ENCODE measurements around the gene NMB.

NMB gene

DNA sequence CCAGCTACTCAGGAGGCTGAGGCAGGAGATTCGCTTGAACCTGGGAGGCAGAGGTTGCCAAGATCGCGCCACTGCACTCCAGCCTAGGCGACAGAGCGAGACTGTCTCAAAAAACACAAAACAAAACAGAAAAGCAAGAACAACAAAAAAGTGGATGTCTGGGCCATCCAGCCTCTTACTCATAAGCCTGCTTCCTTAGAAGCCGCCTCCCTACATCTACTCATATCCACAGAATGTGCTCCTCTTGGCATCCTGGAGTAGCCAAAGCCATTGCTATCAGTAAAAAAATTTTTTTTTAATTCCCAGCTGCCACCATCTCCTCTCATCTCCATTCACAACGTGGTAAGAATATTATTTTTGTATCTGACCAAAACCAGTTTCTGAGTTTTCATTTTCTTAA is 46.4 kb downstream of the NMB start:
- DNase-seq (ENCODE audit: low spot score), result no peak

DNA sequence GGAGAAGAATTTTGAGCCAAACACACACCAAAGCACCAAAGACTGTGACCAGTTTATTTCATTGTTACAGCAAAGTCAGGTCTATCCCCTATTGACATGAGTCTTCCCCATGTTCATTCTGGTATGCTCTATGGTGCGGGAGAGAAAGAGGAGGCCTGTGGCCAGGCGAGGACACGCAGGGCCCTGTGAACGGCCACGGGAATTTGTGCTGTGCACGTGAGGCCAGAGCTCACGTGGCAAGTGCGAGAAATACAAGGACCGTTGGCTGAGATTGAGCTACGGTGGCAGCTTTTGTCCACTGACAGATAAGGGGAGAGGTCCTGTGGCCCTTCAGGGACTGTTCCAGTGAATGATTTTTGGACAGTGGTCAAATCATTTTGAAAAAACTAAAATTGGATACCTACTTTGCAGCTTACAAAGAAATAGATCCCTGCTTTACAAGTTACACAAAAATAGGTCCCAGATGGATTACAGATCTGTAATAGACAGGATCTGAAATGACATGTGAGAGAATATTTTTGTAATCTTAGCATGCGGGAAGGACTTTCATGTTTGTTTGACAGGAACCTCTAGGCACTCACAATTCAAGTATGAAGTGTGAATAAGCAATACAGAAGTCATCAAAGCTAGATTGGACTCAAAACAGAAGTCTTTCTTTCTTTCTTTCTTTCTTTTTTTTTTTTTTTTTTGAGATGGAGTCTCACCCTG is 48.0 kb downstream of the NMB start:
- no peak for DNase-seq (ENCODE audit: low spot score)

DNA sequence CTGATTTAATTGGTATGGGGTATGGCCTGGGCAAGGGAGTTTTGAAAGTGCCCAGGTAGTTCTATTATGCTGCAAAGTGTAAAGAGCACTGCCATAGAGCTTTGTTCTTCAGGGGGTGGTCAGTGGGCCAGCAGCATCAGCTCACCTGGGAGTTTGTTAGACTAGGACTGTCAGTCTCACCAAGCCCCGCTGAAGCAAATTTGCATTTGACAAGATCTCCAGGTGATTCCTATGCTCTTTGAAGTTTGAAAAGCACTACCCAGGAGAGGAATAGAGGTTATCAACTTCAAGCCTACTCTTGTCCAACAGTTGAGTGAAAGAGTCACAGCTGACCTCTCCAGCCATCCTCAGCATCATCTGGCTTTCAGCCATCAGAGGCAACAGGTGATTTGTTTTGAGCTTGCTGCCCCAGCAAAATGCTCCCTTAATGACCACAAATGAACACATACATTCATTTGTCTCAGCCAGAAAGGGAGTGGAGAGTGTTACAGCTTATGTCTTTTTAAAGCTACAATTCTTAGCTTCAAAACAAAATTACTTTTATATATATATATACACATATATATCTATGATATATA is 49.2 kb downstream of the NMB start:
- no peak for DNase-seq (ENCODE audit: low spot score)

DNA sequence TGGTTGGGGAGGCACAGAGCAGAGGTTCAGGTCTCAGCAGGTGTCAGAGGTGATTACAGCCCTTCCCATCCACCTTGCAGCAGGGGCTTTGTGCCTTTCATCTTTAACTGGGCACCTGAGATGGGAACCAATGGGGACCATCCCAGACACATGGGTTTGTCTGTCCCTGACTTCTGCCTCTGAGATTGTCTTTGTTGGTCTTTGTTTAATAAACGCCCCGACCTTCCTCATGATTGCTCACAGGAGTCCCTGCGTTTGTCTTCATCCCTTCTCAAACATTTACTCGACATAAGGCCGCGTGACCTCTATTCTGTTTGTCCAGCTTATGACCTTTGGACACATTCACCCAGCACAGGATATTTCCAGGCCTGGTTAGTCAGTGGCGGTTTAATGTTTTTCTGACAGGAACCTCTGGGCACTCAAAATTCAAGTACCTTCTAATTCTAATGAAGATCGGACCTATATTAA is 51.3 kb downstream of the NMB start:
- peak; percentile 91 for DNase-seq (ENCODE audit: low spot score)

DNA sequence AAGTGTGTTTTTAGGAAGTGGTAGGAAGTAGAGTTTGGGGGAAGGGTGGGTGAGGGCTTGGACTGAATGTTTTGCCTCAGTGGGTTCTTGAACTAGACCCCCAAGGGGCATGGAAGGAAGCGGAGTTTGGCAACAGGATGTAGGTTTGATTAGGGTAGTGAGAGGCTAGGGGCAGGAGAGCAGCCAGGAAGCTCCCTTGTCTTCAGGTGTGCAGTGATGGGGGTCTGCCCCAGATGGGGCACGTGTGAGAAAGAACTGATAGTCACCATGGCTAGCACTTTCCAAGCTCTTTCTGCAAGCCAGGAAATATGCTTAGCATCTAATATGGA is 52.5 kb downstream of the NMB start:
- no peak for DNase-seq (ENCODE audit: low spot score)

Measured in HuH-7.5 (cell line).